ENCODE results near the gene SCYL1. TPM values are rescaled to one million over a fixed set of nuclear protein-coding genes. Genes with fewer than 3 reads are reported as not detected.
A peak's percentile ranks its signal among the peaks of the same experiment; 100 is the strongest.

SCYL1 gene
- total RNA-seq, 2 donors from 2014 or later: 55.0 to 62.3 TPM

DNA sequence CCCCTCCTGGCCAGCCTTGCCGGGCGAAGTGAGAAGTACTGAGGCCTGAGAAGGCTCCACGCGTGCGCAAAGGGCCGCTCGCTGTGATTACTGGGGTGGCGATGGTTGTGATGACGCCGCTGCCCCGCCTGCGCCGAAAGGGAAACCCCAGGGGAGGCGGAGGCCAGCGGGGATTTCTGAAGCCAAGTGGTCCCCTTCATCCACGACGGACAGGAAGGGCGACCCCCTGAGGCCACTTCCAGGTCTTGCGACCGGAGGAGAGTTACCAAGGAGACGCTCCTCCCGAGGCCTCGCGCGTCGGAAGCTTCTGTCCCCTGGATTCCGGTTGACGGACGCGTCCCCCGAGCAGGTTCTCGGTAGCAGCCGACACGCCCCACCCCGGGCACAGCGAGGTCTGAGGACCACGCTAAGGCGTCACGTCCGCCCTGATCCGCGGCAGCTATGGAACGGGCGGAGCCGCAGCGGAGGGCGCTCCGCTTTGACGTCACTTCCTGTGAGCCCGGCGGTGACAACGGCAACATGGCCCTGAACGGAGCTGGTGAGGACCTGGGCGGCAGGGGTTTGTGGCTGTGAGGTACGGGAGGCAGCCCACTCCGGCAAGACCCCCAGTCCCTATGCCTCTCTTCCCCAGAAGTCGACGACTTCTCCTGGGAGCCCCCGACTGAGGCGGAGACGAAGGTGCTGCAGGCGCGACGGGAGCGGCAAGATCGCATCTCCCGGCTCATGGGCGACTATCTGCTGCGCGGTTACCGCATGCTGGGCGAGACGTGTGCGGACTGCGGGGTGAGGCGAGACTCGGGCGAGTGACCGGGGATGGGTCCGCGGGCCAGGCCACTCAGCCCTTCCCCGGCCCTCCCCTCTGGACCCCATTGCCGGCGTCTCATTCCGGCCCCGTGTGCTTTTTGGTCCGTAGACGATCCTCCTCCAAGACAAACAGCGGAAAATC is 45.4 kb downstream of the SCYL1 start, which contains the start of gene ZNRD2:
Gene ZNRD2 (plus strand): TSS at position 505 of the 946 bp plus-strand sequence. CDS start 15 bp downstream, at position 520.
- no peaks in the 10 kb centered on the region for H3K27me3 ChIP-seq
- H3K4me3 ChIP-seq: peak within 1 kb of the TSS; percentile 71 to 77
- no peaks in the 10 kb centered on the region for H3K36me3 ChIP-seq (replicated peaks in 1 of 2; ENCODE audit: insufficient read depth in 1 of 2, low read depth in 2 of 2)
- no peaks in the 10 kb centered on the region for H3K9me3 ChIP-seq
- DNase-seq (peak; percentile 96 to 98 (median 98)), ATAC-seq (peak; percentile 81)
- peak within 1 kb of the TSS; percentile 72 to 94 (median 90) for H3K27ac ChIP-seq
- intact Hi-C loops (cut with DNase I): no loop called here
- 0% methylated on average over 2 to 88 of the region's 89 CpGs for whole genome bisulfite sequencing, 2 donors
- peaks cover 60% of the 10 kb centered on the region for H3K4me1 ChIP-seq
- TF ChIP-seq, protein P1, sequence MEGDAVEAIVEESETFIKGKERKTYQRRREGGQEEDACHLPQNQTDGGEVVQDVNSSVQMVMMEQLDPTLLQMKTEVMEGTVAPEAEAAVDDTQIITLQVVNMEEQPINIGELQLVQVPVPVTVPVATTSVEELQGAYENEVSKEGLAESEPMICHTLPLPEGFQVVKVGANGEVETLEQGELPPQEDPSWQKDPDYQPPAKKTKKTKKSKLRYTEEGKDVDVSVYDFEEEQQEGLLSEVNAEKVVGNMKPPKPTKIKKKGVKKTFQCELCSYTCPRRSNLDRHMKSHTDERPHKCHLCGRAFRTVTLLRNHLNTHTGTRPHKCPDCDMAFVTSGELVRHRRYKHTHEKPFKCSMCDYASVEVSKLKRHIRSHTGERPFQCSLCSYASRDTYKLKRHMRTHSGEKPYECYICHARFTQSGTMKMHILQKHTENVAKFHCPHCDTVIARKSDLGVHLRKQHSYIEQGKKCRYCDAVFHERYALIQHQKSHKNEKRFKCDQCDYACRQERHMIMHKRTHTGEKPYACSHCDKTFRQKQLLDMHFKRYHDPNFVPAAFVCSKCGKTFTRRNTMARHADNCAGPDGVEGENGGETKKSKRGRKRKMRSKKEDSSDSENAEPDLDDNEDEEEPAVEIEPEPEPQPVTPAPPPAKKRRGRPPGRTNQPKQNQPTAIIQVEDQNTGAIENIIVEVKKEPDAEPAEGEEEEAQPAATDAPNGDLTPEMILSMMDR (IDR thresholded peaks at IDR 0.05): peak in 6 of 7 experiments; percentile 9 to 62 (median 52)
- TF ChIP-seq POLR2A (IDR thresholded peaks at IDR 0.05): peak; percentile 33 to 82 (median 73)

DNA sequence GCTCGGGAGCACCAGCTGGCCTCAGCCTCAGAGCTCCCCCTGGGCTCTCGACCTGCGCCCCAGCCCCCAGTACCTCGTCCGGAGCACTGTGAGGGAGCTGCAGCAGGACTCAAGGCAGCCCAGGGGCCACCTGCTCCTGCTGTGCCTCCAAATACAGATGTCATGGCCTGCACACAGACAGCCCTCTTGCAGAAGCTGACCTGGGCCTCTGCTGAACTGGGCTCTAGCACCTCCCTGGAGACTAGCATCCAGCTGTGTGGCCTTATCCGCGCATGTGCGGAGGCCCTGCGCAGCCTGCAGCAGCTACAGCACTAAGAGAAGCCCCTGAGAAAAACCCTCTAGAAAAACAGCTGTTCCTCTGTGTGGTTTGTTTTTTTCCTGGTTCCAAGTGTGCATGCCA is 46.5 kb downstream of the SCYL1 start:
- Histone ChIP-seq H3K27ac (peak overlapping the region; percentile 72 to 94 (median 86)), H3K4me1 (peaks cover 69% of the 10 kb centered on the region), H3K4me3 (no peak overlapping the region), H3K36me3 (replicated peaks in 1 of 2; ENCODE audit: insufficient read depth in 1 of 2, low read depth in 2 of 2) (no peaks in the 10 kb centered on the region), H3K9me3 (no peaks in the 10 kb centered on the region), H3K27me3 (no peaks in the 10 kb centered on the region)
- no peak for TF ChIP-seq POLR2A (IDR thresholded peaks at IDR 0.05)
- TF ChIP-seq, protein P1 (IDR thresholded peaks at IDR 0.05): no peak
- ATAC-seq (no peak), DNase-seq (peak in 3 of 4 donors; percentile 59 to 71 (median 65))
- 21 to 31% methylated on average over 9 of the region's 9 CpGs for WGBS, 2 donors
- intact Hi-C loops (cut with DNase I): no loop called here

DNA sequence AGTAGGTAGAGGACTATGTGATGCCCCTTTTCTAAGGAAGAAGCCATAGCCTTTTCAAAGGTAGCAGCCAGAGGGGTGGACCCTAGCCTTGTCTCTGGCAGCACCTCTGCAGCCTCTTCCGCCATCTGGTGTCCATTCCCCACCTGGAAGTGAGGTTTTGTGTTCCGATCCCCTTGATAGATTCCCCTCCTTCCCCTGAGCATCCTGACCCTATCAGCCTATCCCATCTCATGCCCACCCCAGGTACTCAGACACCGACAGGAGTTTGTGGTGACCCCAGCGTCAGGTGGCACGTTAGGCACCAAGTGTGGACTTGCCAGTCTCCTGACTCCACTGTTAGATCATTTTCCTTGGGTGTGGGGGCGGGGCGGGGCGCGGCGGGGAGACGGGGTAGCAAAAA is 47.1 kb downstream of the SCYL1 start:
- TF ChIP-seq, protein P1 (IDR thresholded peaks at IDR 0.05): peak in 5 of 7 experiments; percentile 4 to 52 (median 44)
- peak in 1 of 3 donors; percentile 19 for TF ChIP-seq POLR2A (IDR thresholded peaks at IDR 0.05)
- H3K4me3 ChIP-seq: no peak overlapping the region
- H3K27me3 ChIP-seq: no peaks in the 10 kb centered on the region
- H3K27ac ChIP-seq: peak overlapping the region; percentile 72 to 94 (median 86)
- peaks cover 74% of the 10 kb centered on the region for H3K4me1 ChIP-seq
- H3K36me3 ChIP-seq (replicated peaks in 1 of 2; ENCODE audit: insufficient read depth in 1 of 2, low read depth in 2 of 2): no peaks in the 10 kb centered on the region
- intact Hi-C loops (cut with DNase I): no loop called here
- no peak for ATAC-seq
- peak; percentile 51 to 58 (median 52) for DNase-seq
- 0 to 6% methylated on average over 2 to 11 of the region's 11 CpGs for WGBS, 2 donors
- H3K9me3 ChIP-seq: no peaks in the 10 kb centered on the region

DNA sequence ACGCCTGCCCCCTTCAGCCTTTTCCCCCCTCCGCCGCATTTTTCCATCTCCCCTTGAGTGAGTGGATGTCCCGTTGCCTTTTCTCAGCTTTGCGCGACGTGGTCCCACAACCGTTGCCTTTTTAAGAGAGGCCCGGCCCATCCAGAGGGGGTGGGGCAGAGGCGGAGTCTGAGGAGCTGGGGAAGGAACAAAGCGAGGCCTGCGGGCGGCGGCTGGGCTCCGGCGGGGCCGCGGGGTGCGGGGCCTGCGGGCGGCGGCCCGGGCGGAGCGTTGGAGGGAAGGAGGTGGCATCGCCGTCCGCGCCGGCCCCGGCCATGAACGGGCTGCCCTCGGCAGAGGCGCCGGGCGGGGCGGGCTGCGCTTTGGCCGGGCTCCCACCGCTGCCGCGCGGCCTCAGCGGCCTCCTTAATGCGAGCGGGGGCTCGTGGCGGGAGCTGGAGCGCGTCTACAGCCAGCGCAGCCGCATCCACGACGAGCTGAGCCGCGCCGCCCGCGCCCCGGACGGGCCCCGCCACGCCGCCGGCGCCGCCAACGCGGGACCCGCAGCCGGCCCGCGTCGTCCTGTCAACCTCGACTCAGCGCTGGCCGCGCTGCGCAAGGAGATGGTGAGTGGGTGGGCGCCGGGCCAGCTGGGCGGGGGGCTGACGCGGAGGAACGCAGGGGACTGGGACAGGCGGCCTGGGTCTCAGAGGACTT is 47.6 kb downstream of the SCYL1 start, which contains the start of gene FAM89B:
Gene FAM89B (plus strand): TSS at position 183 of the 696 bp plus-strand sequence. CDS start 132 bp downstream, at position 315.
- Histone ChIP-seq H3K4me1 (peaks cover 76% of the 10 kb centered on the region), H3K27me3 (no peaks in the 10 kb centered on the region), H3K4me3 (peak within 1 kb of the TSS in 1 of 2 donors; percentile 49), H3K9me3 (no peaks in the 10 kb centered on the region), H3K27ac (peak within 1 kb of the TSS; percentile 72 to 94 (median 86)), H3K36me3 (replicated peaks in 1 of 2; ENCODE audit: insufficient read depth in 1 of 2, low read depth in 2 of 2) (no peaks in the 10 kb centered on the region)
- ATAC-seq (peak; percentile 45), DNase-seq (peak; percentile 92 to 93 (median 92))
- WGBS, 2 donors: 0 to 1% methylated on average over 8 to 27 of the region's 86 CpGs
- intact Hi-C loops (cut with DNase I): no loop called here
- TF ChIP-seq, protein P1 (IDR thresholded peaks at IDR 0.05): no peak
- TF ChIP-seq POLR2A (IDR thresholded peaks at IDR 0.05): peak in 2 of 3 donors; percentile 25 to 28

All from body of pancreas (tissue), 4 donors.